ENCODE data around the gene PRKN. TPM values are rescaled to one million over a fixed set of nuclear protein-coding genes. Genes with fewer than 3 reads are reported as not detected.

The PRKN gene
- total RNA-seq, 2 donors from 2014 or later = 10.7 to 21.2 TPM

DNA sequence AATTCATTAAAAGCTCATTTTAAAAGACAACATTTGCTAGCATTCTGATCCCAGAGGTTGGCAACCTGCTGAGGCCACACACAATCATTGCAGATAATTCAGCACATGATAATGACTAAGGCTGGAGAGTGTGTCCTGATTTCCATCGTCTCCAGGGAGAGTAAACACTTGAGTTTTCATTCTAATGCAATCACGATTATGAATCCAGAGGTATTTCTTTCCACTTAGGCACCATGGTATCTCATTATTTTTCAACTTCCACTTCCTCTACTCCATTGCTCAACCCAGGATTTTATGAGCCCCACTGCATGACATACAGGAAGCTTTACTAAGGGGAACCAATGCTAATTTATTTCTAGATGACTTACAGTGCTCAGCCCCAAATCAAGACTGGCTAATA is 1179.9 kb downstream of the PRKN start:
- H3K4me1 ChIP-seq (replicated peaks) = no peaks in the 10 kb centered on the region
- no peaks in the 10 kb centered on the region for H3K27me3 ChIP-seq (replicated peaks; ENCODE audit: insufficient read depth)
- TF ChIP-seq POLR2A (IDR thresholded peaks at IDR 0.05) = no peak
- TF ChIP-seq, protein P1, sequence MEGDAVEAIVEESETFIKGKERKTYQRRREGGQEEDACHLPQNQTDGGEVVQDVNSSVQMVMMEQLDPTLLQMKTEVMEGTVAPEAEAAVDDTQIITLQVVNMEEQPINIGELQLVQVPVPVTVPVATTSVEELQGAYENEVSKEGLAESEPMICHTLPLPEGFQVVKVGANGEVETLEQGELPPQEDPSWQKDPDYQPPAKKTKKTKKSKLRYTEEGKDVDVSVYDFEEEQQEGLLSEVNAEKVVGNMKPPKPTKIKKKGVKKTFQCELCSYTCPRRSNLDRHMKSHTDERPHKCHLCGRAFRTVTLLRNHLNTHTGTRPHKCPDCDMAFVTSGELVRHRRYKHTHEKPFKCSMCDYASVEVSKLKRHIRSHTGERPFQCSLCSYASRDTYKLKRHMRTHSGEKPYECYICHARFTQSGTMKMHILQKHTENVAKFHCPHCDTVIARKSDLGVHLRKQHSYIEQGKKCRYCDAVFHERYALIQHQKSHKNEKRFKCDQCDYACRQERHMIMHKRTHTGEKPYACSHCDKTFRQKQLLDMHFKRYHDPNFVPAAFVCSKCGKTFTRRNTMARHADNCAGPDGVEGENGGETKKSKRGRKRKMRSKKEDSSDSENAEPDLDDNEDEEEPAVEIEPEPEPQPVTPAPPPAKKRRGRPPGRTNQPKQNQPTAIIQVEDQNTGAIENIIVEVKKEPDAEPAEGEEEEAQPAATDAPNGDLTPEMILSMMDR (IDR thresholded peaks at IDR 0.05) = no peak
- no peak for TF ChIP-seq POLR2AphosphoS5 (IDR thresholded peaks at IDR 0.05)
- no peaks in the 10 kb centered on the region for H3K9me3 ChIP-seq
- H3K27ac ChIP-seq = no peak overlapping the region
- H3K4me3 ChIP-seq = no peak overlapping the region
- WGBS = 57% methylated on average over 2 of the region's 2 CpGs
- intact Hi-C loops (cut with DNase I) = no loop called here
- H3K36me3 ChIP-seq = no peaks in the 10 kb centered on the region
- DNase-seq (ENCODE audit: low spot score) = no peak

DNA sequence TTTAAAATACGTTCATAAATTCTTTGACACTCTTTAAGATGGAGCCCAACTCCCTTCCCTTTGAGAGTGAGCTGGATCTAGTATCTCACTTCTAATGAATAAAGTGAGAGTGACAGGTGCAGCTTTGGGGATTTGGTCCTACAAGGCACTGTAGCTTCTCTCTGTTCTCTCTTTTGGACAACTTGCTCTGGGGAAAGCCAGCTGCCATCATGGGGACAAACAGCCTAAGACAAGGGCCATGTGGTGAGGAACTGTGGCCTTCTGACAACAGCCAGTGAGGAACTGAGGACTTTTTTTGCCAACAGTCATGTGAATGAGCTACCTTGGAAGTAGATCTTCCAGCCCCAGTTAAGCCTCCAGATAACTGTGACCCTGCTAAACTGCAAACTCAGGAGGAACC is 1180.9 kb downstream of the PRKN start:
- intact Hi-C loops (cut with DNase I) = no loop called here
- no peak for DNase-seq (ENCODE audit: low spot score)
- Histone ChIP-seq H3K4me3 (no peak overlapping the region), H3K9me3 (no peaks in the 10 kb centered on the region), H3K36me3 (no peaks in the 10 kb centered on the region), H3K27me3 (replicated peaks; ENCODE audit: insufficient read depth) (no peaks in the 10 kb centered on the region), H3K27ac (no peak overlapping the region), H3K4me1 (replicated peaks) (no peaks in the 10 kb centered on the region)
- TF ChIP-seq POLR2AphosphoS5 (IDR thresholded peaks at IDR 0.05) (no peak), POLR2A (IDR thresholded peaks at IDR 0.05) (no peak)
- TF ChIP-seq, protein P1 (IDR thresholded peaks at IDR 0.05) = no peak
- WGBS = 100% methylated on average over 1 of the region's 1 CpG

DNA sequence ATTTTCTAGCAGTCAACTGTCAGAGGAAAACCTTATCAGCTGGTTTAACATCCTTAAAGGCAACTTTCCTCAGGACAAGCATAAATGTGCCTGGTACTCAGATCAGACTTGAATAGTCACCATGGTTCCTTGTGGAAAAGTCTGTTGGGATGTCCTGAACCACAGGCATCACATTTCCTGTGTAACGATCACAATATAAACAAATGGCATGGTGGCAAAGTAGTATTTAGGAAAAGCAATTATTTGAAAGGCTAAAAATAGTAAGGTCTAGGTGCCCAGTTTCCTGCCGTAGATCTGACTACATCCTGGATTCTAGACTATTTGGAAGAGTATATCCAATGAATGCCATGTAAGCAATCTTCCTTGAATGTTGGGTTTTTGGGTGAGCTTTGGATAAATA is 1181.8 kb downstream of the PRKN start:
- H3K27ac ChIP-seq = no peak overlapping the region
- DNase-seq (ENCODE audit: low spot score) = no peak
- H3K4me1 ChIP-seq (replicated peaks) = no peaks in the 10 kb centered on the region
- 75% methylated on average over 2 of the region's 2 CpGs for WGBS
- intact Hi-C loops (cut with DNase I) = no loop called here
- H3K27me3 ChIP-seq (replicated peaks; ENCODE audit: insufficient read depth) = no peaks in the 10 kb centered on the region
- no peaks in the 10 kb centered on the region for H3K36me3 ChIP-seq
- no peaks in the 10 kb centered on the region for H3K9me3 ChIP-seq
- TF ChIP-seq POLR2A (IDR thresholded peaks at IDR 0.05) (no peak), POLR2AphosphoS5 (IDR thresholded peaks at IDR 0.05) (no peak)
- TF ChIP-seq, protein P1 (IDR thresholded peaks at IDR 0.05) = no peak
- no peak overlapping the region for H3K4me3 ChIP-seq

DNA sequence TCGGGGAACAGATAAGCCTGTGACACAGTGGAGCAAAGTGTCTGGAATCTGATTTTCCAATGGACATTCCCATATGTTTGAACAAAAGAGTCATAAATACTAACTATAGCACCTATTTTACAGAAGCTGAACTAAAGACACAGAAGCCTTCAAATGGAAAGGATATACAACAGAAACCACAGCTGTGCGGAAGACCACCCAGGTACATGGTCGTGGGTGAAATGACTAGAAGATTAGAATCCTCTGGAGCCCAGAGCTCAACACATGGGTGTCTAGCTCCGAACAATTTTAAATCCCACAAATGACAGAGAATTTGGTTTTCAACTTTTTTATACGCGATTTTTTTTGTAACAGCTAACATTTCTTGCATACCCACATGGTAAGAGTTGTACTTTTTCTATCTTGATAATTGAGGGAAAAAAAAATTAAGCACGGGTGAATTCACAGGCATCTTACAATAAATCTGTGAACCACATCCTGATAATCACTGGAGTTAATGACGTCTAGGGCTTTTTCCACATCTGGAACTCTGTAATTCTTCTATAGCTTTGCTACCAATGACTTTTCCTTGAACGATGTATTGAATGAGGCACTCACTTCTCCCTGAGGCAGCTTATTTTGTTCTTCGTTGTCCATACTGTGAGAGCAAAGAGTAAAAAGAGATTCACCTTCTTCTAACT is 1182.6 kb downstream of the PRKN start:
- no peaks in the 10 kb centered on the region for H3K36me3 ChIP-seq
- no peaks in the 10 kb centered on the region for H3K9me3 ChIP-seq
- intact Hi-C loops (cut with DNase I) = no loop called here
- H3K27me3 ChIP-seq (replicated peaks; ENCODE audit: insufficient read depth) = no peaks in the 10 kb centered on the region
- H3K27ac ChIP-seq = no peak overlapping the region
- no peak for DNase-seq (ENCODE audit: low spot score)
- TF ChIP-seq POLR2A (IDR thresholded peaks at IDR 0.05) (no peak), POLR2AphosphoS5 (IDR thresholded peaks at IDR 0.05) (no peak)
- TF ChIP-seq, protein P1 (IDR thresholded peaks at IDR 0.05) = no peak
- WGBS = 85% methylated on average over 10 of the region's 10 CpGs
- H3K4me1 ChIP-seq (replicated peaks) = no peaks in the 10 kb centered on the region
- H3K4me3 ChIP-seq = no peak overlapping the region

DNA sequence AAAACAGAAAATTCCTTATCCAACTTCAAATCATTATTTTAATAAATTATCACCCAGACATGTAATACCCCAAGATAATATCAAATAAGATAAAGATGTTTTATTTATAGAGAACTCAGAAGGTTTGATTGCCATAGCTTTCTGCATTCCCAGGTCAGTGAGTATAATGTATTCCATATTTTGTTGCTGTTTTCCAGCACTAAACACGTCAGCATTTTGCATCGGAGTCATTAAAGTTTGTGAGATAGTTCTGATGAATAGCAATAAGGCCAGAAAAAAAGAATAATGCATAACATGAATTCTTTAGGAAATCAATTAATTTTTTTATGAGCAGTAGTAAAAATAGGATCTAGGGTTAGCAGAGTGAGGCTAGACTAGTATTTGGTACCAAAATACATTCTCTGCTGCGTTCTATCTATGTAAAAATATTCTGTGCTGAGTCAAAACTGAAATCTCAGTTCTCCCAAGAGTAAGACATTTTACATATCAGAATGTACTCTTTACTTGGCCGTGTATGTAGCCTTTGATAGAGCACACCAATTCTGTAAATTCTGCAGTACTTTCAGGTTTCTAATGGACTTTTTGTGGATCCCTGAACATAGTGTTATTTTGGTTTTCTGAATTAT is 1183.8 kb downstream of the PRKN start:
- Histone ChIP-seq H3K27me3 (replicated peaks; ENCODE audit: insufficient read depth) (no peaks in the 10 kb centered on the region), H3K27ac (no peak overlapping the region), H3K4me1 (replicated peaks) (no peaks in the 10 kb centered on the region), H3K4me3 (no peak overlapping the region), H3K36me3 (no peaks in the 10 kb centered on the region), H3K9me3 (no peaks in the 10 kb centered on the region)
- WGBS = 64% methylated on average over 4 of the region's 4 CpGs
- TF ChIP-seq POLR2AphosphoS5 (IDR thresholded peaks at IDR 0.05) = no peak
- TF ChIP-seq, protein P1 (IDR thresholded peaks at IDR 0.05) = no peak
- no peak for TF ChIP-seq POLR2A (IDR thresholded peaks at IDR 0.05)
- intact Hi-C loops (cut with DNase I) = no loop called here
- no peak for DNase-seq (ENCODE audit: low spot score)
